Measurements from ENCODE around the gene PHF21A. TPM values are rescaled to one million over a fixed set of nuclear protein-coding genes. Genes with fewer than 3 reads are reported as not detected.

Gene PHF21A
- total and polyA plus RNA-seq, 10 of the 15 experiments (the other 5 are each of a cell fraction or from before 2014, with no cell fraction given), result 2.6 to 37.2 (median 16.0) TPM

DNA sequence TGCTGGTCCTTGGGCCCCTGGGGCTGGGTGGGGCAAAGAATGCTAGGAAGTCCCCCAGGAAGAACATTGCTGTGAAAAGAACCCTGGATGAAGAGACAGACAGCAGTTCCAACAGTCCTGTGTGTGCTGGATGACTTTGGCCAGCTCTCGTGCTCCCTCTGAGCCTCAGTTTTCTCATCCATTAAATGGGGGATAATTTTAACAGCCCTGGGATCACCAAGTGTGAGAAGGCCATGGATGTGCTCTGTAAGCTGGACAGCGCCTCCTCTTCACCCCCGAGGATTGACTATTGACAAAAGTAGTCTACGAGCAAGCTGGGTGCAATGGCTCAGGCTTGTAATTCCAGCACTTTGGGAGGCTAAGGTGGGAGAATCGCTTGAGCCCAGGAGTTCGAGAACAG, 196.3 kb downstream of the PHF21A start:
- DNase-seq (ENCODE audit: low read depth, low spot score), result no peak
- peaks cover 7% of the 10 kb centered on the region for H3K4me1 ChIP-seq (ENCODE audit: control insufficient read depth, insufficient read depth, low read length)
- no peak overlapping the region for H3K4me3 ChIP-seq
- no peak overlapping the region for H3K9ac ChIP-seq (ENCODE audit: control insufficient read depth, insufficient read depth, low read length)
- H3K27me3 ChIP-seq (replicated peaks in 1 of 2; ENCODE audit: control insufficient read depth in 2 of 2, insufficient read depth in 2 of 2, low read length in 1 of 2), result peaks cover 6 to 18% of the 10 kb centered on the region in 2 experiments; a peak in 3 of 4 replicates
- SMC1A ChIA-PET (ENCODE audit: uncharacterized antibody, unreplicated experiment), result no interaction called here
- H4K20me1 ChIP-seq (ENCODE audit: control insufficient read depth, insufficient read depth), result no peaks in the 10 kb centered on the region
- TF ChIP-seq EZH2 (IDR thresholded peaks at IDR 0.05; ENCODE audit: borderline replicate concordance, control insufficient read depth, low read depth, low read length), result no peak
- no peak for TF ChIP-seq IKZF2 (IDR thresholded peaks at IDR 0.05)
- no peaks in the 10 kb centered on the region for H3K36me3 ChIP-seq (ENCODE audit: control insufficient read depth in 2 of 2, insufficient read depth in 2 of 2, low read length in 1 of 2)
- H3K27ac ChIP-seq (ENCODE audit: control insufficient read depth, insufficient read depth), result no peak overlapping the region
- CTCF ChIA-PET, result no interaction called here
- no TSS peak for BruUV-seq (replicated peaks)
- in situ Hi-C loops (cut with MboI), result no loop called here
- RAD21 ChIA-PET (ENCODE audit: unreplicated experiment), result no interaction called here
- FAIRE-seq, result no peak
- H3K79me2 ChIP-seq (ENCODE audit: control insufficient read depth, insufficient read depth, low read length), result no peaks in the 10 kb centered on the region
- intact Hi-C loops (cut with micrococcal nuclease; ENCODE audit: unreplicated experiment), result no loop called here
- 71% methylated on average over 6 of the region's 6 CpGs for WGBS (ENCODE audit: insufficient coverage, insufficient replicate concordance, low lambda C conversion rate, missing lambda C conversion rate)
- POLR2A ChIA-PET, result interaction anchor here (1.1 kb wide), 1 partner anchor 10 kb away, joined by 8 read pairs; no protein-coding TSS in a partner anchor
- no peak overlapping the region for H2AFZ ChIP-seq (ENCODE audit: control insufficient read depth, low read depth, low read length)
- H3K9me3 ChIP-seq (replicated peaks; ENCODE audit: control insufficient read depth, insufficient read depth, low read length), result no peaks in the 10 kb centered on the region; the same call in 2 of the 3 replicates
- H3K4me2 ChIP-seq (ENCODE audit: control insufficient read depth, insufficient read depth), result no peak overlapping the region
- no peak for ATAC-seq

DNA sequence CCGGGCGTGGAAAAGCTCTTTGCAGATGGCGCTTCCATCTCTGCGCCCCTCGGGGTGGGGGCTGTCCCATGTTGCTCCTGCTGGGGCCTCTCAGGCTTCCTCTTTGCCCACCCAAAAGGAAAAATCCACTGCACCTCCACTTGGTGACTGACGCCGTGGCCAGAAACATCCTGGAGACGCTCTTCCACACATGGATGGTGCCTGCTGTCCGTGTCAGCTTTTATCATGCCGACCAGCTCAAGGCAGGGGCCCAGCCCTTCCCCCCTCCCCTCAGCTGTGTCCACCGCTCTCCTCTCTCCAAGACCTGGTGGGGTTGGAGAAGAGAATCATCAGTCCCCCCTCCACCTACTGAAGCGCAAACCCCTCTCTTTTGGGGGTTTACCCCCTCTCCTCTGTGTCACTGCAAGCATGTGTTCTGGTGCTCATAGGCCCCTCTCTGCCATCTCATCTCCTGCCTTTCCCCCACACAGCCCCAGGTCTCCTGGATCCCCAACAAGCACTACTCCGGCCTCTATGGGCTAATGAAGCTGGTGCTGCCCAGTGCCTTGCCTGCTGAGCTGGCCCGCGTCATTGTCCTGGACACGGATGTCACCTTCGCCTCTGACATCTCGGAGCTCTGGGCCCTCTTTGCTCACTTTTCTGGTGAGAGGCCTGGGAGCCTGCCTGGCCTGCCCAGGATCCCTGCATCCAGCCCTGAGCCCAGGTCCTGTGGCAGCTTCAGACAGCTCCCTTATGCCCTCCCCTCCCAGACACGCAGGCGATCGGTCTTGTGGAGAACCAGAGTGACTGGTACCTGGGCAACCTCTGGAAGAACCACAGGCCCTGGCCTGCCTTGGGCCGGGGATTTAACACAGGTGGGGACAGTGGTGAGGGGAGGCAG, 197.0 kb downstream of the PHF21A start:
- H2AFZ ChIP-seq (ENCODE audit: control insufficient read depth, low read depth, low read length), result no peak overlapping the region
- no peak overlapping the region for H3K27ac ChIP-seq (ENCODE audit: control insufficient read depth, insufficient read depth)
- peaks cover 6 to 18% of the 10 kb centered on the region in 2 experiments; a peak in 3 of 4 replicates for H3K27me3 ChIP-seq (replicated peaks in 1 of 2; ENCODE audit: control insufficient read depth in 2 of 2, insufficient read depth in 2 of 2, low read length in 1 of 2)
- no peak overlapping the region for H3K9ac ChIP-seq (ENCODE audit: control insufficient read depth, insufficient read depth, low read length)
- POLR2A ChIA-PET, result interaction anchor here (0.5 to 1.1 kb wide), 2 partner anchors 11 to 193 kb away, joined by 5 to 8 read pairs; no protein-coding TSS in a partner anchor
- no peaks in the 10 kb centered on the region for H4K20me1 ChIP-seq (ENCODE audit: control insufficient read depth, insufficient read depth)
- DNase-seq (ENCODE audit: low read depth, low spot score), result no peak
- 42% methylated on average over 22 of the region's 22 CpGs for WGBS (ENCODE audit: insufficient coverage, insufficient replicate concordance, low lambda C conversion rate, missing lambda C conversion rate)
- TF ChIP-seq WRNIP1 (IDR thresholded peaks at IDR 0.05; ENCODE audit: borderline replicate concordance, low read depth, low read length) (no peak), CREM (IDR thresholded peaks at IDR 0.05; ENCODE audit: low read depth) (no peak), PRDM15 (CRISPR knock-in tag; IDR thresholded peaks at IDR 0.05) (no peak), FOXM1 (IDR thresholded peaks at IDR 0.05; ENCODE audit: low read depth, low read length) (no peak), EP300 (IDR thresholded peaks at IDR 0.05; ENCODE audit: borderline replicate concordance in 1 of 2, control insufficient read depth in 1 of 2, low read depth in 2 of 2, low read length in 2 of 2) (no peak), CEBPB (IDR thresholded peaks at IDR 0.05; ENCODE audit: borderline replicate concordance in 1 of 2, low read depth in 2 of 2, low read length in 2 of 2) (no peak)
- no peak overlapping the region for H3K4me3 ChIP-seq
- no peaks in the 10 kb centered on the region; the same call in 2 of the 3 replicates for H3K9me3 ChIP-seq (replicated peaks; ENCODE audit: control insufficient read depth, insufficient read depth, low read length)
- intact Hi-C loops (cut with micrococcal nuclease; ENCODE audit: unreplicated experiment) (no loop called here), in situ Hi-C loops (cut with MboI) (no loop called here)
- no peaks in the 10 kb centered on the region for H3K79me2 ChIP-seq (ENCODE audit: control insufficient read depth, insufficient read depth, low read length)
- peaks cover 2% of the 10 kb centered on the region for H3K4me1 ChIP-seq (ENCODE audit: control insufficient read depth, insufficient read depth, low read length)
- FAIRE-seq, result no peak
- H3K36me3 ChIP-seq (ENCODE audit: control insufficient read depth in 2 of 2, insufficient read depth in 2 of 2, low read length in 1 of 2), result no peaks in the 10 kb centered on the region
- no peak for ATAC-seq
- SMC1A ChIA-PET (ENCODE audit: uncharacterized antibody, unreplicated experiment), result no interaction called here
- H3K4me2 ChIP-seq (ENCODE audit: control insufficient read depth, insufficient read depth), result no peak overlapping the region
- BruUV-seq (replicated peaks), result no TSS peak
- RAD21 ChIA-PET (ENCODE audit: unreplicated experiment), result interaction anchor here (0.6 to 0.7 kb wide), 2 partner anchors 17 to 84 kb away, joined by 3 to 5 read pairs; no protein-coding TSS in a partner anchor
- CTCF ChIA-PET, result no interaction called here

All from GM12878 (cell line).